Right atrium auricular region (tissue), 2 donors: ENCODE results near the gene BARHL2. TPM values are rescaled to one million over a fixed set of nuclear protein-coding genes. Genes with fewer than 3 reads are reported as not detected.

ENCODE experiments used
- DNase-seq: peaks from one replicate; pipeline ENCODE4 v3.0.0-alpha.2; 2019; ENCODE audit warnings: low spot score
- H3K27ac ChIP-seq, 2 donors: fragments of 200-600 bp; sonication (generic); 1 replicate in 1 of 2; 2 replicates in 1 of 2; pipeline ENCODE4 v1.5.1; 2016 to 2019
- H3K27me3 ChIP-seq, 2 donors: fragments of 200-600 bp; sonication (generic); one replicate each; pipeline versions ENCODE4 v1.5.1 to v1.6.0; 2017 to 2019
- H3K36me3 ChIP-seq: fragments of 200-600 bp; sonication (generic); one replicate; pipeline ENCODE4 v1.5.1; 2016
- H3K4me1 ChIP-seq, 2 donors: fragments of 200-600 bp; sonication (generic); one replicate each; pipeline versions ENCODE4 v1.5.1 to v1.6.0; 2017 to 2019
- H3K4me3 ChIP-seq, 2 donors: fragments of 200-600 bp; sonication (generic); 1 replicate in 1 of 2; 2 replicates in 1 of 2; pipeline ENCODE4 v1.5.1; 2017 to 2019; ENCODE audit warnings: mild to moderate bottlenecking in 1 of 2, moderate library complexity in 1 of 2
- H3K9me3 ChIP-seq, 2 donors: fragments of 200-600 bp; sonication (generic); one replicate each; pipeline ENCODE4 v1.5.1; 2019
- total RNA-seq, 2 donors: library from RNA; depleted of rRNA; stranded (reverse); fragments of >200 nt; gene quantifications; one replicate each; pipeline ENCODE4 v1.1.0, GENCODE V29; 2016
- TF ChIP-seq, protein P1 (sequence below), 2 donors: fragments of 200-600 bp; sonication (generic); IDR thresholded peaks; one replicate each; pipeline ENCODE4 v1.5.1; 2019; ENCODE audit warnings: antibody characterized with exemption in 2 of 2

Gene BARHL2
- total RNA-seq, 2 donors from 2014 or later, result not detected

GRCh38 chr1:90722874-90723589, 5.9 kb upstream of the BARHL2 start:
- Histone ChIP-seq H3K9me3 (peaks cover 0 to 6% of the 10 kb centered on the region in 2 donors), H3K36me3 (no peaks in the 10 kb centered on the region), H3K27me3 (peaks cover 75 to 85% of the 10 kb centered on the region in 2 donors), H3K27ac (no peak overlapping the region), H3K4me3 (peak overlapping the region in 1 of 2 donors; percentile 27), H3K4me1 (peaks cover 0 to 56% of the 10 kb centered on the region in 2 donors)
- TF ChIP-seq, protein P1, sequence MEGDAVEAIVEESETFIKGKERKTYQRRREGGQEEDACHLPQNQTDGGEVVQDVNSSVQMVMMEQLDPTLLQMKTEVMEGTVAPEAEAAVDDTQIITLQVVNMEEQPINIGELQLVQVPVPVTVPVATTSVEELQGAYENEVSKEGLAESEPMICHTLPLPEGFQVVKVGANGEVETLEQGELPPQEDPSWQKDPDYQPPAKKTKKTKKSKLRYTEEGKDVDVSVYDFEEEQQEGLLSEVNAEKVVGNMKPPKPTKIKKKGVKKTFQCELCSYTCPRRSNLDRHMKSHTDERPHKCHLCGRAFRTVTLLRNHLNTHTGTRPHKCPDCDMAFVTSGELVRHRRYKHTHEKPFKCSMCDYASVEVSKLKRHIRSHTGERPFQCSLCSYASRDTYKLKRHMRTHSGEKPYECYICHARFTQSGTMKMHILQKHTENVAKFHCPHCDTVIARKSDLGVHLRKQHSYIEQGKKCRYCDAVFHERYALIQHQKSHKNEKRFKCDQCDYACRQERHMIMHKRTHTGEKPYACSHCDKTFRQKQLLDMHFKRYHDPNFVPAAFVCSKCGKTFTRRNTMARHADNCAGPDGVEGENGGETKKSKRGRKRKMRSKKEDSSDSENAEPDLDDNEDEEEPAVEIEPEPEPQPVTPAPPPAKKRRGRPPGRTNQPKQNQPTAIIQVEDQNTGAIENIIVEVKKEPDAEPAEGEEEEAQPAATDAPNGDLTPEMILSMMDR (IDR thresholded peaks at IDR 0.05), result no peak
- no peak for DNase-seq

GRCh38 chr1:90721210-90722194, 4.4 kb upstream of the BARHL2 start:
- no peak overlapping the region for H3K4me3 ChIP-seq
- no peak for DNase-seq
- peaks cover 68 to 81% of the 10 kb centered on the region in 2 donors for H3K27me3 ChIP-seq
- peaks cover 0 to 6% of the 10 kb centered on the region in 2 donors for H3K9me3 ChIP-seq
- H3K36me3 ChIP-seq, result no peaks in the 10 kb centered on the region
- TF ChIP-seq, protein P1 (IDR thresholded peaks at IDR 0.05), result peak; percentile 52 to 74
- H3K27ac ChIP-seq, result no peak overlapping the region
- peaks cover 0 to 62% of the 10 kb centered on the region in 2 donors for H3K4me1 ChIP-seq

DNA sequence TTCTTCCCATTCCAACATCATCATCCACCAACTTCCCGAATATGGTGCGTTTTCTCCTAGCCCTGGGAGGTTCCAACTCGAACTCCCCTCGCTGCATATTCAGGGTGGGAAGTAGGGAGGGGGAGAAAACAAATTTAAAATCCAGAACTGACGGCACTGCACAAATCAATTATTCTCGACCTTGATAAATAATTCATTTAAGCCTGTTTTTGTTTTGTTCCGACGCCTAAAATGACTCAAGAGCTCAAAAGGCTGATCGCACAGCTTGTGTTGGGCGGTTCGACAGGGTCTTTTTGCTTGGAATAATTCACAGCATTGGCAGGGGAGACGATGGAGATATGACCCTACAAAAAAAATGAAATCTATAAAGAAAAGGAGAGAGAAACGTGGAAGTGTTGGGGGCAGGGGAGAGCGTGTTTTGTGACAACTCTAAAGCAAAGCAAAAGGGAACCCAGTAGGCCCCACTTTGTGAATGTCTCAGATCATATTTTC, 3.1 kb upstream of the BARHL2 start:
- TF ChIP-seq, protein P1 (IDR thresholded peaks at IDR 0.05), result no peak
- no peaks in the 10 kb centered on the region for H3K36me3 ChIP-seq
- H3K27me3 ChIP-seq, result peaks cover 63 to 81% of the 10 kb centered on the region in 2 donors
- no peak for DNase-seq
- H3K9me3 ChIP-seq, result peaks cover 0 to 6% of the 10 kb centered on the region in 2 donors
- H3K4me3 ChIP-seq, result no peak overlapping the region
- peaks cover 0 to 51% of the 10 kb centered on the region in 2 donors for H3K4me1 ChIP-seq
- no peak overlapping the region for H3K27ac ChIP-seq

- H3K36me3 ChIP-seq, result no peaks in the 10 kb centered on the region
- no peak overlapping the region for H3K27ac ChIP-seq
- DNase-seq, result no peak
- H3K4me1 ChIP-seq, result peaks cover 0 to 45% of the 10 kb centered on the region in 2 donors
- TF ChIP-seq, protein P1 (IDR thresholded peaks at IDR 0.05), result no peak
- H3K4me3 ChIP-seq, result no peak overlapping the region
- H3K27me3 ChIP-seq, result peaks cover 58 to 81% of the 10 kb centered on the region in 2 donors
- peaks cover 0 to 6% of the 10 kb centered on the region in 2 donors for H3K9me3 ChIP-seq
Observed at GRCh38 chr1:90719330-90720144, 2.4 kb upstream of the BARHL2 start.
